Activated naive CD8-positive, alpha-beta T cell (primary cell): ENCODE results near the gene ZBTB39.
"Not testable (repeated sequence)": the region's sequence is repeated elsewhere in the genome, so short reads cannot be mapped to it uniquely, and the experiment has no call there.

Experiments
- H3K27ac Mint-ChIP-seq: one replicate; pipeline ENCODE4 v1.8.0; 2021; ENCODE audit warnings: mixed read lengths
- H3K27me3 Mint-ChIP-seq: one replicate; pipeline ENCODE4 v1.8.0; 2021; ENCODE audit warnings: mixed read lengths
- H3K36me3 Mint-ChIP-seq: one replicate; pipeline ENCODE4 v1.8.0; 2021; ENCODE audit warnings: mixed read lengths
- H3K4me1 Mint-ChIP-seq: one replicate; pipeline ENCODE4 v1.8.0; 2021; ENCODE audit warnings: low read depth, mixed read lengths
- H3K4me3 Mint-ChIP-seq: one replicate; pipeline ENCODE4 v1.8.0; 2021; ENCODE audit warnings: mild to moderate bottlenecking, mixed read lengths
- H3K9me3 Mint-ChIP-seq: one replicate; pipeline ENCODE4 v1.8.0; 2021; ENCODE audit warnings: low read depth, mixed read lengths

Gene ZBTB39

GRCh38 chr12:57018353-57018752 lies 12.0 kb upstream of the ZBTB39 start:
- not testable (repeated sequence) for H3K9me3 Mint-ChIP-seq, H3K27me3 Mint-ChIP-seq, H3K27ac Mint-ChIP-seq, H3K4me3 Mint-ChIP-seq, H3K36me3 Mint-ChIP-seq
- peaks cover 18% of the 10 kb centered on the region for H3K4me1 Mint-ChIP-seq

DNA sequence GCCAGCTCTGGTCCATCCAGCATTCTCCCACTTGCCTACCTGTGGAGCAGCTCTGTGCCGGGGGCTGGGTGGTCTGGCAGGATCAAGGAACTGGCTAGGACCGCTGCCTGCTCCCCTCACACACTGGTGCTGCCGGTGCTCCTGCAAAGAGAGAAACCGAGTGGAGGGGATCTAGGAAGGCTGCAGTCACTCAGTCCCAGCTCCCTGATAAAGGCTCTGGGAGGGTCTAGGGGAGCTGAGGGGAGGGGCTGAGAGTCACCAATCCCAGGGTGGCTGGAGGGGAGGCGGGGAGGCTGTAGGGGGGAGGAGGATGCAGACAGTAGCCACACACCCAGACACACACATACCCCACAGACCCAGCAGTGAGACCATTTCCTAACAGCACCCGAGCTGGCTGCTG lies 10.0 kb upstream of the ZBTB39 start, which contains the start of gene TAC3:
Gene TAC3, minus strand, starts transcription at position 182 of the 400 bp plus-strand sequence. CDS start 732 bp downstream, outside the sequence.
- no peaks in the 10 kb centered on the region for H3K9me3 Mint-ChIP-seq
- H3K36me3 Mint-ChIP-seq, result no peaks in the 10 kb centered on the region
- peaks cover 29% of the 10 kb centered on the region for H3K4me1 Mint-ChIP-seq
- H3K27me3 Mint-ChIP-seq, result no peaks in the 10 kb centered on the region
- H3K27ac Mint-ChIP-seq, result no peak within 1 kb of the TSS
- H3K4me3 Mint-ChIP-seq, result no peak within 1 kb of the TSS

DNA sequence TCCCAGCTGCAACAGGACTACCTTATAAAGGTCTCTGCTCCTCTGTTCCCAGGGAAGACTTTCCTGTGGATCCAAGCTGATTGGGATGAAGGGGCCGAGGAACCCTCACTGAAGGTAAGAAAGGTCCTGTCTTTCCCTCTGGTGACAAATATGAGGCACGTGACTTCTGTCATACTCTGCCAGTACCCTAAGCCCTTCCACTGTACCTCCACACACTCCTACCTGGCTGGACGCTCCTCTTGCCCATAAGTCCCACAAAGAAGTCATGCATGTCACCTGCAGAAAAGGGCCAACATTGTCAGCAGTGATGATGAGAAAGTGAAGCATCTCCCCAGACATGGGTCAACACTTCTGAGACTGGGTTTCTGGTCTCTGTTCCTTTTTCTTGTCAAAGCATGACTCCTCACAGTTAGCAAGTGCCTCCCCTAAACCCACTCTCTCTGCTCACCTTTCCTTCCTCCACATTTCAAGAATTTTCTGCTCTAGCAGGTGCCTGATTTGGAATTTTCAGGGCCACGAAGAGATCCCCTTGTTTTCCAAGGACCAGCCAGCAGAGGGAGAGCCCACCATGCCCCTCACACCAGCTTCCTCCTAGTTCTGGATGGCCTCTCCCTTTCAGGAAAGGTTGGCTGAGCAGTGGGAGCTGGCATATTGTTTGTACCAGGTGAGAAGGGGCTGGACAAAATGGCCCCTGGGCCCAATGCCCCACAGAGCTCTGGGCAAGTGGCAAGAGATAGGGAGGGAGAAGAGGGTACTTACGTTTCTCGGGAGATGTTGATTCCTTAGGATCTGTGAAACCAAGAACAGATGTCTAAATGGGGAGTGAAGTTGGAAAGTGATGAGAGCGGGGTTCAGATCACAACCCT lies 6.5 kb upstream of the ZBTB39 start:
- no peaks in the 10 kb centered on the region for H3K27me3 Mint-ChIP-seq
- H3K4me1 Mint-ChIP-seq, result peaks cover 31% of the 10 kb centered on the region
- no peaks in the 10 kb centered on the region for H3K9me3 Mint-ChIP-seq
- no peak overlapping the region for H3K4me3 Mint-ChIP-seq
- no peak overlapping the region for H3K27ac Mint-ChIP-seq
- H3K36me3 Mint-ChIP-seq, result no peaks in the 10 kb centered on the region

DNA sequence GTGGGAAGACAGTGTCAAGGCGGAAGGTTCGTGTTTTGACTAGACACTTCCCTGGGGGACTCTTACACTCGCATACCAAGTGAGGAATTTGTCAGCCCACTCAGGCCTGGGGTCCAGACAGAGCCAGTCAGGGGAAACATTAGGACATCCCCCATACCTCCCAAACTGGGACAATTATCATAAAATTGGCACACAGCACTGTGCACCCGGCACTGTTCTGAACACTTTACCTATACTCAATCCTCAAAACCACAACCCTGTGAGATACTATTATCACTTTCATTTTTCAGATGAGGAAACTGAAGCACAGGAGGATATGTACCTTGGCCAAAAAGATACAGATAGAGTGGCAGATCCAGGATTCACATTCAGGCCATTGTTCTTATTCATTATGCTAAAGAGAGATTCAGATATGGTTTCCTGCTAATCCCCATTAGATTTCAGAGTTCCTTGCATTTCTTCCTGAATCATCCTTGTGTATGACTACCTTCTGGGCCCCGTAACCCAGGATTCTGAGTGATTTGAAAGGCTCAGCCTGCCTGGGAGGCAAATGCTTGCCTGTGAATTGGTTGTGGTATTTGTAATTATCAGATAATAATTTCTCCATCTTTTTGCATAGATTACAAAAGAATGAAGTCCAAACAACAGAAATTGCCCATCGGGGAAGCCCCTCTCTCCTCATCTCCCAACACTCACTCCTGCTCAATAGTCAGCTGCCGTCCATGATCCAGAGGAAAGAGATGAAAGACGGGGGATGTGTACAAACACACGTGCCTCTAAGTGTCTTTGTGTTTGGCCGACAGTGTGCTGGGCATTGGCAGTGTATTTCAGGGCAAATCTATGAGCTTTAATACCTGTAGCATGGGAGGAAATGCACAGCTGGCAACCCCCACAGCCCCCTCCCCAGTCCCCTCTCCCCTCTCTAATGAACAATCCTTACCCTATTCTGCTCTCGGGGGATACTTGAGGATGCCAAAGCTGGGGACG lies 5.4 kb upstream of the ZBTB39 start:
- H3K36me3 Mint-ChIP-seq, result no peaks in the 10 kb centered on the region
- H3K4me1 Mint-ChIP-seq, result peaks cover 42% of the 10 kb centered on the region
- no peaks in the 10 kb centered on the region for H3K27me3 Mint-ChIP-seq
- H3K4me3 Mint-ChIP-seq, result peak overlapping the region; percentile 35
- no peaks in the 10 kb centered on the region for H3K9me3 Mint-ChIP-seq
- H3K27ac Mint-ChIP-seq, result peak overlapping the region; percentile 25

DNA sequence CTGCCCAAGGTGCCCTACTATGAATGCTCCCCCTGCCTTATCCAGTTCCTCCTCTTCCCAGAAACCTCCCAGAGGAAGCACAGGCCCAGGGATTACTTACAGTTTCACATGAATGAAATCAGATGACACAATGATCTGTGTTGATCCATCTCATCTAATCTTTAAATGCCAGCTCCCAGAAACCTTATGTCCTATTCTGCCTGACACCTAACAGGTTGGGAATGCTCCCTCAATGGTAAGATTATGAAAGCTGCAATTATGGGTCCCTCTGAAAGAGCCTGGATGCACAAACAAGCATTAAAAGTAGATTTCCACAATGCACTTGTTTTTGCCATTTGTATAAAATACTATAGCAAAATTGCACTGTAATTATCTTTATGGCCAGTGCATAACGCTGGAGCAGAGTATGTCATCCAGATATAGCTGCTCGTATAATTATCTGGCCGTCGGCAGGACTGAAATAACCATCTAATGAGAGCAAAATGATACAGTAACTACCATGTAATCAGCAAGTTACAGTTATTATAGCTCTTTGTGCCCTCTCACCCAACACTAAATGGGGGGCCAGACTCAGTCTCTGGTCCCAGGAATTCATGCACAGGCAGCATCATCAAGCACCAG lies 4.4 kb upstream of the ZBTB39 start:
- Mint-ChIP-seq H3K27me3 (no peaks in the 10 kb centered on the region), H3K36me3 (no peaks in the 10 kb centered on the region), H3K4me1 (peaks cover 44% of the 10 kb centered on the region), H3K4me3 (no peak overlapping the region), H3K9me3 (no peaks in the 10 kb centered on the region), H3K27ac (peak overlapping the region; percentile 25)

- H3K4me1 Mint-ChIP-seq, result peaks cover 51% of the 10 kb centered on the region
These were observed 3.7 kb upstream of the ZBTB39 start for GRCh38 chr12:57009949-57010626.

DNA sequence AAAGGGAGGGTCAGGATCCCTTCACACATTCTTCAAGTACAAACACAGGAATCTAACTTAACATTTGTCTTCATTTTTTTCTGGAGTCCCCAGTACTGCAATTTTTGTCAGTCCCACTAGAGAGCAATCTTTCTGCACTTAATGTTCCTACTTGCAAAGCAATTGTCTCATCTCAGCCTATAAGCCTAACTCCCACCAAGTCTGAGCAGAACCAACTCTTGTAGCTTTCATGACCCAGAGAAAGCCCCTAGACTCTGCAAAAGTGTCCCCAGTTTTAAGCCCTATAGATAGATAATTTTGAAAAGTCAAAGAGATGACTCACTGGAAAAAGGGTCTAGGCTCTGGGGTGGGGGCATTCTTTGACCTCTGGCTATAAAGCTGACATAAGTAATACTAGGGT lies 1.8 kb upstream of the ZBTB39 start:
- Mint-ChIP-seq H3K4me1 (peaks cover 62% of the 10 kb centered on the region), H3K27ac (peak overlapping the region; percentile 95), H3K4me3 (peak overlapping the region; percentile 44), H3K36me3 (peaks cover 7% of the 10 kb centered on the region), H3K27me3 (no peaks in the 10 kb centered on the region), H3K9me3 (no peaks in the 10 kb centered on the region)

More at GRCh38 chr12:57009949-57010626, 3.7 kb upstream of the ZBTB39 start:
- Mint-ChIP-seq H3K27me3 (no peaks in the 10 kb centered on the region), H3K4me3 (no peak overlapping the region), H3K36me3 (no peaks in the 10 kb centered on the region), H3K9me3 (no peaks in the 10 kb centered on the region), H3K27ac (no peak overlapping the region)

GRCh38 chr12:57006809-57007475 lies 596 bp upstream of the ZBTB39 start:
- peaks cover 61% of the 10 kb centered on the region for H3K4me1 Mint-ChIP-seq
- H3K27me3 Mint-ChIP-seq, result no peaks in the 10 kb centered on the region
- peak overlapping the region; percentile 95 for H3K27ac Mint-ChIP-seq
- H3K36me3 Mint-ChIP-seq, result peaks cover 10% of the 10 kb centered on the region
- peak overlapping the region; percentile 92 for H3K4me3 Mint-ChIP-seq
- H3K9me3 Mint-ChIP-seq, result no peaks in the 10 kb centered on the region

GRCh38 chr12:57004651-57005050 lies 1.7 kb downstream of the ZBTB39 start:
- Mint-ChIP-seq H3K4me3 (peak overlapping the region; percentile 96), H3K36me3 (peaks cover 10% of the 10 kb centered on the region), H3K4me1 (peaks cover 67% of the 10 kb centered on the region), H3K27ac (no peak overlapping the region), H3K9me3 (no peaks in the 10 kb centered on the region), H3K27me3 (no peaks in the 10 kb centered on the region)

DNA sequence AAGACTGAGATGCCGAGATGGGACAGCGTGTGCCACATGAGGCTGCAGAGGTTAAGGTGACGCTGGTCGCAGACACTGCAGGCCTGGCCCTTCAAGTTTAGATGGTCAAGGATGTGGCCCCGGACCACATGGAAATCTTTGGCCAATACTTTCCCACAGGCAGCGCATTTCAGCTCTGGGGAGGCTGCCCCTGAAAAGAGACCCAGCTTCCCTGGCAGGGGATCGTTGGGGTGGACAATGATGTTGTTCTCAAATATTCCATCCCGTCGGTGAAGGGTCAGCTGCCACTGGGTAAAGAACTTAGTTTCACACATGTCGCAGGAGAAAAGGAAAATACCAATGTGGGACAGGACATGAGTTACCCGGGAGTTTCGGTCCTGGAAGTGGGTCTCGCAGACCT lies 3.0 kb downstream of the ZBTB39 start:
- peaks cover 75% of the 10 kb centered on the region for H3K4me1 Mint-ChIP-seq
- H3K27me3 Mint-ChIP-seq, result no peaks in the 10 kb centered on the region
- no peaks in the 10 kb centered on the region for H3K9me3 Mint-ChIP-seq
- H3K4me3 Mint-ChIP-seq, result no peak overlapping the region
- no peak overlapping the region for H3K27ac Mint-ChIP-seq
- H3K36me3 Mint-ChIP-seq, result peaks cover 13% of the 10 kb centered on the region

- Mint-ChIP-seq H3K36me3 (peaks cover 13% of the 10 kb centered on the region), H3K9me3 (no peaks in the 10 kb centered on the region), H3K4me3 (no peak overlapping the region), H3K27ac (no peak overlapping the region), H3K27me3 (no peaks in the 10 kb centered on the region), H3K4me1 (peaks cover 61% of the 10 kb centered on the region)
These were observed 4.9 kb downstream of the ZBTB39 start for GRCh38 chr12:57001448-57001906.

DNA sequence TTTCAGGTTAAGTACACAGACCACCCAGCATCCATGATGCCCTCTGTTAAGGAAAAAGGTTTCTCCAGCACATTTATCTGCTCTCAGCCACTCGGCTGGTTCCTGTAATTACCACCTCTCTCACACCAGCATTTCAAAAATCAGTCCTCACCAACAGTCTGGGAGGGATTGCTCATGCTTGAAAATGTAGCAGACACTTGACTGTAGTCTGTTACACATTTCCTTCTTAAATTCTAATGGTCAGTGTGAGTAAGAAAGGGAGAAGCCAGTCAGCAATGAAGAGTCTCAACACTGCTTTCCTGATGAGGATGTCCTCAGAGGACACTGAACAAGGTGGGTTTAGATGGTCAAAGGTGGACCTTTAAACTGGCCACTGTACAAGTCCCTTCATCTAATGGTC lies 6.0 kb downstream of the ZBTB39 start:
- no peak overlapping the region for H3K4me3 Mint-ChIP-seq
- peaks cover 57% of the 10 kb centered on the region for H3K4me1 Mint-ChIP-seq
- H3K36me3 Mint-ChIP-seq, result peaks cover 17% of the 10 kb centered on the region
- no peak overlapping the region for H3K27ac Mint-ChIP-seq
- no peaks in the 10 kb centered on the region for H3K27me3 Mint-ChIP-seq
- H3K9me3 Mint-ChIP-seq, result no peaks in the 10 kb centered on the region

DNA sequence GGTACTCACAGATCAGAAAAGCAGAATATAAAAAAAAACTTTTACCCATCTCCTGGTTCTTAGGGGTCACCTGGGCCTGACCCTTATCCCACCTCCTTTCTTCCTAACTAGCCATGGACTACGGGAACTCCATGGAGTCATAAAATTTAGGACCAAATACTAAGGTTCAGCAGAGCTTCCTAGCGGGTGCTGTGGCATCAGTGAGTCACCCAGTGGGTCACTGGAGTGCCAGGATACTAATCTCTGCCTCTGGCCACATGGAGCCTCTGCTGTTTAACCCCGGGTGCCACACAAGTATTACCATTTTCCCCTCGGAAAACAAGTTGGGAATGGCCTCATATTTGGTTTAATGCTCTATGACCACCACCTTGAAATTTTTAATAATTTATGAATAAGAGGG lies 6.9 kb downstream of the ZBTB39 start:
- H3K27me3 Mint-ChIP-seq, result no peaks in the 10 kb centered on the region
- H3K4me3 Mint-ChIP-seq, result peak overlapping the region; percentile 7
- no peaks in the 10 kb centered on the region for H3K9me3 Mint-ChIP-seq
- H3K27ac Mint-ChIP-seq, result peak overlapping the region; percentile 87
- H3K4me1 Mint-ChIP-seq, result peaks cover 50% of the 10 kb centered on the region
- H3K36me3 Mint-ChIP-seq, result peaks cover 17% of the 10 kb centered on the region

GRCh38 chr12:56998981-56999380 lies 7.4 kb downstream of the ZBTB39 start:
- Mint-ChIP-seq H3K27ac (peak overlapping the region; percentile 87), H3K27me3 (no peaks in the 10 kb centered on the region), H3K4me3 (peak overlapping the region; percentile 25), H3K9me3 (no peaks in the 10 kb centered on the region), H3K4me1 (peaks cover 45% of the 10 kb centered on the region), H3K36me3 (peaks cover 13% of the 10 kb centered on the region)
